Measurements from ENCODE around the gene MCF2L2.

- TF ChIP-seq POLR2A (IDR thresholded peaks at IDR 0.05; ENCODE audit: low read depth, low read length) (no peak), POLR2AphosphoS5 (IDR thresholded peaks at IDR 0.05; ENCODE audit: low read depth, low read length) (no peak), TAF1 (IDR thresholded peaks at IDR 0.05; ENCODE audit: low read depth, low read length) (no peak), PAX5 (IDR thresholded peaks at IDR 0.05; ENCODE audit: insufficient read depth, low read length, severe bottlenecking) (no peak)
These were observed 183.4 kb downstream of the MCF2L2 start for GRCh38 chr3:183244981-183245476.

All from GM12891 (cell line).